A549 (cell line): ENCODE results near the gene ING5. TPM values are rescaled to one million over a fixed set of nuclear protein-coding genes. Genes with fewer than 3 reads are reported as not detected.

Source experiments
- ATAC-seq, 2 experiments: fragments of 200-7000 bp in 1 of 2; fragments of >200 bp in 1 of 2; cut with Nextera tagmentation in 1 of 2; cut with Tn5 transposase in 1 of 2; 3 replicates each; pipeline versions ENCODE4 v1.8.0 to v1.9.1; 2018 to 2020; ENCODE audit warnings: mild to moderate bottlenecking in 1 of 2, moderate library complexity in 1 of 2
- CTCF ChIA-PET: fragments of 300-600 bp; sonication (Branson Sonifier 250); formaldehyde crosslinking; extraction: SDS; loops from one replicate; lab custom pipeline; 2021; ENCODE audit warnings: antibody characterized with exemption, inconsistent platforms; lab: Yijun Ruan, JAX
- POLR2A ChIA-PET: fragments of 350-600 bp; formaldehyde crosslinking; extraction: SDS; loops from one replicate; lab custom pipeline; 2021; ENCODE audit warnings: antibody characterized with exemption, inconsistent platforms; lab: Yijun Ruan, JAX
- DNase-seq, 2 experiments: peaks; one replicate each; pipeline versions ENCODE4 v3.0.0 to v3.0.0-alpha.2; 2011 to 2016; ENCODE audit warnings: low read depth in 1 of 2, low spot score in 1 of 2
- FAIRE-seq: peaks from 2 replicates; lab custom pipeline; 2011; peaks lifted over from hg19 to GRCh38; lab: Jason Lieb, UNC
- H3K27ac ChIP-seq, 2 experiments: fragments of >200 bp; sonication (Bioruptor Twin); formaldehyde crosslinking; 3 replicates each; pipeline ENCODE4 v1.5.1; 2016 to 2017
- H3K4me1 ChIP-seq: fragments of >200 bp; sonication (Bioruptor Twin); formaldehyde crosslinking; 3 replicates; pipeline ENCODE4 v1.6.1; 2016
- H3K4me2 ChIP-seq: fragments of >200 bp; sonication (Bioruptor Twin); formaldehyde crosslinking; 3 replicates; pipeline ENCODE4 v1.6.1; 2016
- H3K4me3 ChIP-seq: fragments of >200 bp; sonication (Bioruptor Twin); formaldehyde crosslinking; 3 replicates; pipeline ENCODE4 v1.5.1; 2016
- H3K9me3 ChIP-seq: fragments of >200 bp; sonication (Bioruptor Twin); formaldehyde crosslinking; 3 replicates; pipeline ENCODE4 v1.6.1; 2016
- BHLHE40 ChIP-seq: IDR thresholded peaks from 2 replicates; pipeline ENCODE4 v1.6.1; 2012; ENCODE audit warnings: low read depth, low read length, inconsistent platforms
- CBX8 ChIP-seq: fragments of 200-600 bp; sonication (generic); IDR thresholded peaks from 2 replicates; pipeline ENCODE4 v1.6.1; 2016
- CHD4 ChIP-seq: fragments of 200-600 bp; sonication (generic); IDR thresholded peaks from 2 replicates; pipeline ENCODE4 v1.6.1; 2016; ENCODE audit warnings: antibody characterized with exemption, mild to moderate bottlenecking, borderline replicate concordance
- EHF ChIP-seq: fragments of 250-450 bp; sonication (Bioruptor Pico); IDR thresholded peaks from 2 replicates; pipeline ENCODE4 v1.5.0; 2020; ENCODE audit warnings: mild to moderate bottlenecking
- EHMT2 ChIP-seq: fragments of 200-600 bp; sonication (generic); IDR thresholded peaks from 2 replicates; pipeline ENCODE4 v1.6.1; 2016; ENCODE audit warnings: antibody characterized with exemption, low read depth, mild to moderate bottlenecking, moderate library complexity
- GATA3 ChIP-seq: IDR thresholded peaks from 2 replicates; pipeline ENCODE4 v1.6.1; 2012; ENCODE audit warnings: borderline replicate concordance
- HDAC2 ChIP-seq: fragments of 200-600 bp; sonication (generic); IDR thresholded peaks from 2 replicates; pipeline ENCODE4 v1.6.1; 2016
- HOXA7 ChIP-seq: fragments of 250-450 bp; sonication (Bioruptor Pico); IDR thresholded peaks from 2 replicates; pipeline ENCODE4 v1.5.0; 2020; ENCODE audit warnings: mild to moderate bottlenecking, moderate library complexity
- HOXB13 ChIP-seq: fragments of 250-450 bp; sonication (Bioruptor Pico); IDR thresholded peaks from 2 replicates; pipeline ENCODE4 v1.5.0; 2020; ENCODE audit warnings: low read depth, mild to moderate bottlenecking, moderate library complexity
- HOXB5 ChIP-seq: fragments of 250-450 bp; sonication (Bioruptor Pico); IDR thresholded peaks from 2 replicates; pipeline ENCODE4 v1.5.0; 2020; ENCODE audit warnings: mild to moderate bottlenecking, moderate library complexity
- KDM1A ChIP-seq: fragments of 200-600 bp; sonication (generic); IDR thresholded peaks from 2 replicates; pipeline ENCODE4 v1.6.1; 2016; ENCODE audit warnings: low read depth, mild to moderate bottlenecking
- MAFK ChIP-seq: fragments of 450-650 bp; IDR thresholded peaks from 2 replicates; pipeline ENCODE4 v1.6.1; 2014; ENCODE audit not compliant: partially characterized antibody
- MAZ ChIP-seq: fragments of 150-350 bp; IDR thresholded peaks from 2 replicates; pipeline ENCODE4 v1.6.1; 2014; ENCODE audit warnings: antibody characterized with exemption, low read depth, low read length, borderline replicate concordance
- NPAS2 ChIP-seq: fragments of 250-450 bp; sonication (Bioruptor Pico); IDR thresholded peaks from 2 replicates; pipeline ENCODE4 v1.8.0; 2022; ENCODE audit warnings: mild to moderate bottlenecking, moderate library complexity, borderline replicate concordance
- PHF8 ChIP-seq: fragments of 200-600 bp; sonication (generic); IDR thresholded peaks from 2 replicates; pipeline ENCODE4 v1.6.1; 2016; ENCODE audit warnings: low read depth, mild to moderate bottlenecking, antibody characterized with exemption, moderate library complexity, borderline replicate concordance
- POLR2A ChIP-seq: IDR thresholded peaks from 2 replicates; pipeline ENCODE4 v1.6.1; 2012; ENCODE audit warnings: mild to moderate bottlenecking, low read length
- RARB ChIP-seq: fragments of 250-450 bp; sonication (Bioruptor Pico); IDR thresholded peaks from 2 replicates; pipeline ENCODE4 v1.8.0; 2021; ENCODE audit warnings: mild to moderate bottlenecking, moderate library complexity
- RCOR1 ChIP-seq: fragments of 150-350 bp; IDR thresholded peaks from 2 replicates; pipeline ENCODE4 v1.6.1; 2014; ENCODE audit warnings: antibody characterized with exemption, low read length, low read depth
- RFX5 ChIP-seq: fragments of 450-650 bp; IDR thresholded peaks from 2 replicates; pipeline ENCODE4 v1.7.1; 2014; ENCODE audit warnings: antibody characterized with exemption, mild to moderate bottlenecking, moderate library complexity
- SMC3 ChIP-seq: fragments of >200 bp; sonication (Bioruptor Twin); formaldehyde crosslinking; IDR thresholded peaks from 3 replicates; pipeline ENCODE4 v1.6.1; 2018; ENCODE audit warnings: inconsistent platforms
- SREBF2 ChIP-seq: fragments of 450-650 bp; IDR thresholded peaks from 2 replicates; pipeline ENCODE4 v1.6.1; 2014; ENCODE audit warnings: mild to moderate bottlenecking, moderate library complexity
- TP53 ChIP-seq: fragments of 250-450 bp; sonication (Bioruptor Pico); IDR thresholded peaks from 2 replicates; pipeline ENCODE4 v1.5.0; 2021; ENCODE audit warnings: mild to moderate bottlenecking, moderate library complexity
- ZC3H11A ChIP-seq: fragments of 450-650 bp; IDR thresholded peaks from 2 replicates; pipeline ENCODE4 v1.6.1; 2014; ENCODE audit warnings: antibody characterized with exemption, mild to moderate bottlenecking
- ZFP36 ChIP-seq: fragments of 450-650 bp; IDR thresholded peaks from 2 replicates; pipeline ENCODE4 v1.6.1; 2014; ENCODE audit warnings: borderline replicate concordance; ENCODE audit not compliant: partially characterized antibody
- ZNF302 ChIP-seq: fragments of 250-450 bp; sonication (Bioruptor Pico); IDR thresholded peaks from 2 replicates; pipeline ENCODE4 v1.9.0; 2021; ENCODE audit warnings: inconsistent platforms, mild to moderate bottlenecking, moderate library complexity
- WGBS: methylation state at CpG from one replicate; pipeline ENCODE4 v1.1.6; 2017; ENCODE audit errors: missing lambda C conversion rate; 5-methylcytosine and 5-hydroxymethylcytosine counted together
- polyA plus RNA-seq, 4 experiments: library from polyadenylated mRNA; depleted of rRNA in 3 of 4; stranded (reverse); fragments of >200 nt; fragmentation: RNase III in 1 of 4; extraction: RNeasy Plus Mini Kit Qiagen cat#74134 plus additional on column Dnase treatment in 1 of 4; gene quantifications; 2 replicates in 3 of 4; 3 replicates in 1 of 4; pipeline ENCODE4 v1.2.3, GENCODE V29; 2011 to 2017
- TF ChIP-seq, protein P1 (sequence below): fragments of >200 bp; sonication (Bioruptor Twin); formaldehyde crosslinking; IDR thresholded peaks from 3 replicates; pipeline ENCODE4 v1.6.1; 2016
- TF ChIP-seq, protein P2 (sequence below): IDR thresholded peaks from 2 replicates; pipeline ENCODE4 v1.6.1; 2012
- TF ChIP-seq, protein P3 (sequence below): fragments of 250-450 bp; sonication (Bioruptor Pico); IDR thresholded peaks from 2 replicates; pipeline ENCODE4 v1.5.0; 2020; ENCODE audit warnings: low read depth, mild to moderate bottlenecking, moderate library complexity
- TF ChIP-seq, protein P4 (sequence below): IDR thresholded peaks from 2 replicates; pipeline ENCODE4 v1.6.1; 2012
- TF ChIP-seq, protein P5 (sequence below): fragments of >200 bp; sonication (Bioruptor Twin); formaldehyde crosslinking; IDR thresholded peaks from 2 replicates; pipeline ENCODE4 v1.6.1; 2016

The ING5 gene
- polyA plus RNA-seq, 2 of the 4 experiments (the other 2 are of a cell fraction) = 28.6 to 29.6 TPM

DNA sequence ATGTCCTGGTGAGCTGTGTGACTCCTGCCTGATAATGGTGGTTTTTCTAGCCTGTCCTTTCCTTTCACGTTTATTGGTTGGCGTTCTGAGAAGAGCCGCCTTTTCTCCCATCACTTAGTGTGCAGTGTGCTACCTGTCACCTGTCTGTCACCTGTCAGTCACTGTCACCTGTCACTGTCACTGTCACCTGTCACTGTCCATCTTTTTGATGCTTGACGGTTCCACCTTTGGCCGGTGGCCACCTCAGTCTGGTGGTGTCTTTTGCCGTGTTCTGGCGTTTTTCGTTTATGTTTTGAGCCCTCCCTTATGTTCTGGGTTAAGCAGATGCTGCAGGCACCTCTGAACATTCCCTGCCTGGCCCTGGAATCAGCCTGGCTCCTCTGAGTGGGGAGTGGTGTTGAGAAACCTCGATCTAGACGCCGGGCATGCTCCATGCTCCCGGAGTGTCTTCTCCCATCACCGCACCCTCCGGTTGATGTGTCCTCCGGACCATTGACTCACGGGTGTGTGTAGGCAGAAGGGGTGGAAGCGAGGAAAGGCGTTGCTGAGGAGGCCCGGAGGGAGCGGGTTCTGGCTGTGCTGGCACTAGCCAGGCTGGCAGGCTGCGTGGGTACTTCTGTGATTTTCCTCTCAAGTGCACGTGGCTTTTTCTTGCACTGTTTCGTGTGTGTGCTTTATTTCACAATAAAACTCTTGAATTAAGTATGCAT is 36.0 kb upstream of the ING5 start:
- H3K4me2 ChIP-seq = no peak overlapping the region
- no peak for DNase-seq
- TF ChIP-seq HOXB13 (no peak), EHF (CRISPR knock-in tag) (no peak), RFX5 (no peak), ZC3H11A (no peak), POLR2A (no peak), MAFK (no peak), HOXA7 (CRISPR knock-in tag) (no peak), ZFP36 (no peak), EHMT2 (no peak), PHF8 (no peak), NPAS2 (CRISPR knock-in tag) (no peak), SMC3 (no peak), SREBF2 (no peak), HDAC2 (no peak), MAZ (no peak)
- TF ChIP-seq, protein P1, sequence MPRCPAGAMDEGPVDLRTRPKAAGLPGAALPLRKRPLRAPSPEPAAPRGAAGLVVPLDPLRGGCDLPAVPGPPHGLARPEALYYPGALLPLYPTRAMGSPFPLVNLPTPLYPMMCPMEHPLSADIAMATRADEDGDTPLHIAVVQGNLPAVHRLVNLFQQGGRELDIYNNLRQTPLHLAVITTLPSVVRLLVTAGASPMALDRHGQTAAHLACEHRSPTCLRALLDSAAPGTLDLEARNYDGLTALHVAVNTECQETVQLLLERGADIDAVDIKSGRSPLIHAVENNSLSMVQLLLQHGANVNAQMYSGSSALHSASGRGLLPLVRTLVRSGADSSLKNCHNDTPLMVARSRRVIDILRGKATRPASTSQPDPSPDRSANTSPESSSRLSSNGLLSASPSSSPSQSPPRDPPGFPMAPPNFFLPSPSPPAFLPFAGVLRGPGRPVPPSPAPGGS = no peak
- TF ChIP-seq, all 56 proteins: peak for 0
- WGBS = 93% methylated on average over 23 of the region's 23 CpGs
- no peak overlapping the region for H3K27ac ChIP-seq
- H3K4me1 ChIP-seq = 0 out of 3 replicates have a peak, but pooled peaks cover 4% of the 10 kb centered on the region
- no peak for FAIRE-seq
- ChIA-PET CTCF (interaction anchor here (1.2 to 1.6 kb wide), 3 partner anchors 10 to 13 kb away, joined by 3 to 5 read pairs (median 4); no protein-coding TSS in a partner anchor), POLR2A (no interaction called here)
- H3K4me3 ChIP-seq = no peak overlapping the region
- no peak; a peak in 2 of 6 replicates for ATAC-seq
- H3K9me3 ChIP-seq = no peaks in the 10 kb centered on the region

DNA sequence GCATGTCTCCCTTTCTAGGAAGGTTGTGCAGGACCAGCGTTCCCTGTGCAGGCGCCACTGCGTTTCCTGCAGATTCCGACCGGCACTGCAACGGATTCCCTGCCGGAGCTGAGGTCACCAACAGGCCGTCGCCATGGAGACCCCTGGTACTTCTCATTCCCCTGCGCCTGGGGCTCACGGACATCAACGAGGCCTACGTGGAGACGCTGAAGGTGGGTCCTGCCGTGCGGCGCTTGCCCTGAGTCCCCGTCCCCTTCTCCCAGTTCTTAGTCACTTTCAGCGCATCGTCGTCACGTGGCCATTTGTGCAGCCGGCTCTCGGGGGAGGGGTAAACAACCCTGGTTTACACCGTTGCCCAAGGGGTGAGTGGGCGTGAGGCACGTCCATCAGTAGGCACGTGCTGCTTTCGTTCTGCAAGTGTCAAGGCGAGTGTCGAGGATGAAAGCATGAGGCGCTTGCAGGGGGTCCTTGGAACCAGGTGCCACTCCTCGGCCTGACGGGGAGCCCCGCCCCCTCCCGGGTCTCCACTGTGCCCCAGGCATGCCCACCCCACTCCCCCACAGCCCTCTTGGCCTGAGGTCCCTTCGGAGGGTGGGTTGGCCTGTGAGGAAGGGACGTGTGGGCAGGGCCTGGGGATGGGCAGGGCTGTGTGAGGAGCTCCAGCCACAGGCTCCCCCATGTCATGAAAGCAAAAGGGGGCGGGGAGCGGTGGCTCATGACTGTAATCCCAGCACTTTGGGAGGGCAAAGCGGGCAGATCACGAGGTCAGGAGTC is 35.0 kb upstream of the ING5 start:
- Histone ChIP-seq H3K4me3 (no peak overlapping the region), H3K4me1 (0 out of 3 replicates have a peak, but pooled peaks cover 4% of the 10 kb centered on the region), H3K27ac (no peak overlapping the region), H3K9me3 (no peaks in the 10 kb centered on the region), H3K4me2 (no peak overlapping the region)
- no peak for TF ChIP-seq TP53
- TF ChIP-seq, protein P1 = no peak
- no peak for TF ChIP-seq ZC3H11A
- TF ChIP-seq HDAC2 = no peak
- no peak for TF ChIP-seq MAFK
- no peak for TF ChIP-seq HOXB13
- no peak for TF ChIP-seq KDM1A
- TF ChIP-seq RCOR1 = no peak
- no peak for TF ChIP-seq BHLHE40
- TF ChIP-seq HOXA7 (CRISPR knock-in tag) = no peak
- TF ChIP-seq, protein P2, sequence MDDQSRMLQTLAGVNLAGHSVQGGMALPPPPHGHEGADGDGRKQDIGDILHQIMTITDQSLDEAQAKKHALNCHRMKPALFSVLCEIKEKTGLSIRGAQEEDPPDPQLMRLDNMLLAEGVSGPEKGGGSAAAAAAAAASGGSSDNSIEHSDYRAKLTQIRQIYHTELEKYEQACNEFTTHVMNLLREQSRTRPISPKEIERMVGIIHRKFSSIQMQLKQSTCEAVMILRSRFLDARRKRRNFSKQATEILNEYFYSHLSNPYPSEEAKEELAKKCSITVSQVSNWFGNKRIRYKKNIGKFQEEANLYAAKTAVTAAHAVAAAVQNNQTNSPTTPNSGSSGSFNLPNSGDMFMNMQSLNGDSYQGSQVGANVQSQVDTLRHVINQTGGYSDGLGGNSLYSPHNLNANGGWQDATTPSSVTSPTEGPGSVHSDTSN = no peak
- TF ChIP-seq, protein P3, sequence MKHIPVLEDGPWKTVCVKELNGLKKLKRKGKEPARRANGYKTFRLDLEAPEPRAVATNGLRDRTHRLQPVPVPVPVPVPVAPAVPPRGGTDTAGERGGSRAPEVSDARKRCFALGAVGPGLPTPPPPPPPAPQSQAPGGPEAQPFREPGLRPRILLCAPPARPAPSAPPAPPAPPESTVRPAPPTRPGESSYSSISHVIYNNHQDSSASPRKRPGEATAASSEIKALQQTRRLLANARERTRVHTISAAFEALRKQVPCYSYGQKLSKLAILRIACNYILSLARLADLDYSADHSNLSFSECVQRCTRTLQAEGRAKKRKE (CRISPR knock-in tag) = no peak
- no peak for TF ChIP-seq HOXB5
- TF ChIP-seq GATA3 = no peak
- TF ChIP-seq, protein P4, sequence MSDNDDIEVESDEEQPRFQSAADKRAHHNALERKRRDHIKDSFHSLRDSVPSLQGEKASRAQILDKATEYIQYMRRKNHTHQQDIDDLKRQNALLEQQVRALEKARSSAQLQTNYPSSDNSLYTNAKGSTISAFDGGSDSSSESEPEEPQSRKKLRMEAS = no peak
- TF ChIP-seq CHD4 = no peak
- TF ChIP-seq ZNF302 (CRISPR knock-in tag) = no peak
- no peak for TF ChIP-seq RARB (CRISPR knock-in tag)
- TF ChIP-seq CBX8 = no peak
- TF ChIP-seq, protein P5, sequence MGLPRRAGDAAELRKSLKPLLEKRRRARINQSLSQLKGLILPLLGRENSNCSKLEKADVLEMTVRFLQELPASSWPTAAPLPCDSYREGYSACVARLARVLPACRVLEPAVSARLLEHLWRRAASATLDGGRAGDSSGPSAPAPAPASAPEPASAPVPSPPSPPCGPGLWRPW = no peak
- ChIA-PET POLR2A (no interaction called here), CTCF (interaction anchor here (1.9 kb wide), 1 partner anchor 8 kb away, joined by 11 read pairs; no protein-coding TSS in a partner anchor)
- DNase-seq (no peak), ATAC-seq (no peak), FAIRE-seq (no peak)
- 95% methylated on average over 33 of the region's 42 CpGs for WGBS
